Measurements from ENCODE around the gene SURF4.

Gene SURF4

GRCh38 chr9:133397370-133397769, 21.5 kb upstream of the SURF4 start:
- no peak overlapping the region for H3K27ac ChIP-seq (replicated peaks)
- no peaks in the 10 kb centered on the region for H3K27me3 ChIP-seq (ENCODE audit: insufficient read depth, poor library complexity, severe bottlenecking)
- TF ChIP-seq GABPA (IDR thresholded peaks at IDR 0.05; ENCODE audit: low read depth) (no peak), REST (IDR thresholded peaks at IDR 0.05; ENCODE audit: insufficient replicate concordance, low read depth) (no peak), SPI1 (IDR thresholded peaks at IDR 0.05; ENCODE audit: borderline replicate concordance, low read depth) (no peak), CTCF (IDR thresholded peaks at IDR 0.05; ENCODE audit: insufficient read depth, low read length) (no peak), POLR2AphosphoS5 (IDR thresholded peaks at IDR 0.05; ENCODE audit: low read depth) (no peak)
- no peak for DNase-seq (ENCODE audit: low read depth in 1 of 2, low spot score in 1 of 2)
- H3K4me3 ChIP-seq (replicated peaks; ENCODE audit: insufficient read depth, low read length) = no peak overlapping the region

- H3K27ac ChIP-seq (replicated peaks) = no peak overlapping the region
- no peak overlapping the region for H3K4me3 ChIP-seq (replicated peaks; ENCODE audit: insufficient read depth, low read length)
- no peak for DNase-seq (ENCODE audit: low read depth in 1 of 2, low spot score in 1 of 2)
- no peak for TF ChIP-seq SPI1 (IDR thresholded peaks at IDR 0.05; ENCODE audit: borderline replicate concordance, low read depth)
- no peak for TF ChIP-seq POLR2AphosphoS5 (IDR thresholded peaks at IDR 0.05; ENCODE audit: low read depth)
- TF ChIP-seq REST (IDR thresholded peaks at IDR 0.05; ENCODE audit: insufficient replicate concordance, low read depth) = no peak
- no peak for TF ChIP-seq GABPA (IDR thresholded peaks at IDR 0.05; ENCODE audit: low read depth)
- no peak for TF ChIP-seq CTCF (IDR thresholded peaks at IDR 0.05; ENCODE audit: insufficient read depth, low read length)
- H3K27me3 ChIP-seq (ENCODE audit: insufficient read depth, poor library complexity, severe bottlenecking) = no peaks in the 10 kb centered on the region
Measured at GRCh38 chr9:133396952-133397351, 21.1 kb upstream of the SURF4 start.

GRCh38 chr9:133394687-133395271, 18.9 kb upstream of the SURF4 start:
- H3K27me3 ChIP-seq (ENCODE audit: insufficient read depth, poor library complexity, severe bottlenecking) = no peaks in the 10 kb centered on the region
- no peak overlapping the region for H3K4me3 ChIP-seq (replicated peaks; ENCODE audit: insufficient read depth, low read length)
- H3K27ac ChIP-seq (replicated peaks) = no peak overlapping the region
- no peak for DNase-seq (ENCODE audit: low read depth in 1 of 2, low spot score in 1 of 2)
- TF ChIP-seq SPI1 (IDR thresholded peaks at IDR 0.05; ENCODE audit: borderline replicate concordance, low read depth) (no peak), CTCF (IDR thresholded peaks at IDR 0.05; ENCODE audit: insufficient read depth, low read length) (no peak), REST (IDR thresholded peaks at IDR 0.05; ENCODE audit: insufficient replicate concordance, low read depth) (no peak)

Measured in HL-60 (cell line).